Thyroid gland (tissue), 4 donors: Measurements from ENCODE around the gene DALRD3. TPM values are rescaled to one million over a fixed set of nuclear protein-coding genes. Genes with fewer than 3 reads are reported as not detected.

Experiments
- DNase-seq, 2 donors: peaks; one replicate each; pipeline ENCODE4 v3.0.0-alpha.2; 2019
- H3K27ac ChIP-seq, 3 donors: fragments of 200-600 bp; sonication (generic); 1 replicate in 2 of 3; 2 replicates in 1 of 3; pipeline ENCODE4 v1.5.1; 2016 to 2019; ENCODE audit warnings: mild to moderate bottlenecking in 1 of 3, moderate library complexity in 1 of 3
- H3K27me3 ChIP-seq: fragments of 200-600 bp; sonication (generic); one replicate; pipeline ENCODE4 v1.5.1; 2019
- H3K36me3 ChIP-seq, 2 donors: fragments of 200-600 bp; sonication (generic); one replicate each; pipeline ENCODE4 v1.5.1; 2016 to 2019
- H3K4me1 ChIP-seq, 2 donors: fragments of 200-600 bp; sonication (generic); one replicate each; pipeline ENCODE4 v1.5.1; 2017 to 2019
- H3K4me3 ChIP-seq, 3 donors: fragments of 200-600 bp; sonication (generic); replicated peaks in 1 of 3; 1 replicate in 2 of 3; 2 replicates in 1 of 3; pipeline ENCODE4 v1.5.1; 2016; ENCODE audit warnings: mild to moderate bottlenecking in 1 of 3
- H3K9me3 ChIP-seq: fragments of 200-600 bp; sonication (generic); one replicate; pipeline ENCODE4 v1.5.1; 2017
- CTCF ChIP-seq, 6 experiments: fragments of 200-600 bp in 3 of 6; fragments of 450-650 bp in 3 of 6; sonication (generic) in 3 of 6; IDR thresholded peaks; one replicate each; pipeline ENCODE4 v1.5.1; 2016 to 2019; ENCODE audit warnings: antibody characterized with exemption in 6 of 6, mild to moderate bottlenecking in 2 of 6, inconsistent platforms in 1 of 6, moderate library complexity in 1 of 6
- POLR2A ChIP-seq, 2 donors: fragments of 450-650 bp; IDR thresholded peaks; one replicate each; pipeline ENCODE4 v1.6.1; 2017; ENCODE audit warnings: antibody characterized with exemption in 2 of 2, mild to moderate bottlenecking in 2 of 2, moderate library complexity in 1 of 2
- WGBS, 2 donors: methylation state at CpG; one replicate each; pipeline ENCODE4 v1.1.5; 2017; 5-methylcytosine and 5-hydroxymethylcytosine counted together
- intact Hi-C: fragments of 100-400 bp; cut with DNase I; formaldehyde crosslinking; loops from one replicate; pipeline ENCODE4 v1.15.1; 2023
- total RNA-seq, 4 donors: library from RNA; depleted of rRNA; stranded (reverse); fragments of >200 nt; gene quantifications; one replicate each; pipeline ENCODE4 v1.2.3, GENCODE V29; 2016

DALRD3 gene
- total RNA-seq, 4 donors from 2014 or later, result 43.1 to 91.4 (median 60.0) TPM

- no peak for DNase-seq
- intact Hi-C loops, result no loop called here
Observed at GRCh38 chr3:49053543-49053942, 35.2 kb upstream of the DALRD3 start.

DNA sequence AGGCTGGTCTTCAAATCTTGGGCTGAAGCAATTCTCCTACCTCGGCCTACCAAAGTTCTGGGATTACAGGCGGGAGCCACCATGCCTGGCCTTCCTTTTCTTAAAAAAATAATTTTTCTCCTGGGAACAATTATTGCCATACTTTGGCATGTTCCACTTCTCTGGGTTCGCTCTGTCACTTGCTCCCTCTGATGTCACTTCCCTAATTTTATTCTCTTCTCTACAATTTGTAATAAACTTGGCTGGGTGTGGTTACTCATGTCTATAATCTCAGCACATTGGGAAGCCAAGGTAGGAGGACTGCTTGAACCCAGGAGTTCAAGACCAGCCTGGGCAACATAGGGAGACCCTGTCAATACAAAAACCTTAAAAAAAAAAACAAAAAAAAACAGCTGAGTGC is 16.9 kb upstream of the DALRD3 start:
- Histone ChIP-seq H3K36me3 (peaks cover 30 to 44% of the 10 kb centered on the region in 2 donors), H3K4me1 (no peaks in the 10 kb centered on the region), H3K27ac (no peak overlapping the region), H3K27me3 (no peaks in the 10 kb centered on the region), H3K9me3 (no peaks in the 10 kb centered on the region), H3K4me3 (no peak overlapping the region)
- TF ChIP-seq CTCF (IDR thresholded peaks at IDR 0.05) (no peak), POLR2A (IDR thresholded peaks at IDR 0.05) (no peak)
- DNase-seq, result no peak
- 98% methylated on average over 3 of the region's 3 CpGs for WGBS, 2 donors
- intact Hi-C loops, result no loop called here

More at GRCh38 chr3:49053543-49053942, 35.2 kb upstream of the DALRD3 start:
- Histone ChIP-seq H3K36me3 (peaks cover 33 to 37% of the 10 kb centered on the region in 2 donors), H3K27ac (no peak overlapping the region), H3K9me3 (no peaks in the 10 kb centered on the region), H3K4me1 (no peaks in the 10 kb centered on the region), H3K27me3 (no peaks in the 10 kb centered on the region), H3K4me3 (no peak overlapping the region)
- no peak for TF ChIP-seq CTCF (IDR thresholded peaks at IDR 0.05)
- TF ChIP-seq POLR2A (IDR thresholded peaks at IDR 0.05), result no peak
- WGBS, 2 donors, result 95 to 100% methylated on average over 1 of the region's 1 CpG

DNA sequence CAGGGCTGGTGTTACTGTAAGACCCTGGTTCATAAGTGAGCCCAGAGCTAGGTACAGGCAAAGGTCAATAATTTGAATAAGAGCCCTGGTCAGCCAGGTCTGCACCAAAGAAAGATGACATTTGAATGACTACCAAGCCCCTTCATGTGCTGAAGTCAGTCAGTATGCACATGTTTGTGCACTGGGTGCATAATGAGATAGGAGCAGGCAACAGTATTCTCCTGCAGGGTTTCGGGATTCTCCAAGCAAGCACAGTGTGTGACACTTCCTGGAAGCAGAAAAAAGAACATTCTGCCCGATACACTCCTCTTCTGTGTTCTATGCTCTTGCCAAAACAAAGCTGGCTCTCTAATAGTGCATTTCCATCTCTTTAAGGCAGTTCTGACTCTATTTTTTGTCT is 16.3 kb upstream of the DALRD3 start:
- Histone ChIP-seq H3K27me3 (no peaks in the 10 kb centered on the region), H3K27ac (no peak overlapping the region), H3K36me3 (peaks cover 34 to 44% of the 10 kb centered on the region in 2 donors), H3K9me3 (no peaks in the 10 kb centered on the region), H3K4me1 (peaks cover 0 to 3% of the 10 kb centered on the region in 2 donors), H3K4me3 (no peak overlapping the region)
- TF ChIP-seq CTCF (IDR thresholded peaks at IDR 0.05) (no peak), POLR2A (IDR thresholded peaks at IDR 0.05) (no peak)
- 83 to 91% methylated on average over 2 of the region's 2 CpGs for WGBS, 2 donors
- intact Hi-C loops, result no loop called here
- DNase-seq, result no peak

- Histone ChIP-seq H3K36me3 (peaks cover 34 to 44% of the 10 kb centered on the region in 2 donors), H3K27me3 (no peaks in the 10 kb centered on the region), H3K9me3 (no peaks in the 10 kb centered on the region), H3K4me1 (peaks cover 9 to 17% of the 10 kb centered on the region in 2 donors), H3K4me3 (no peak overlapping the region), H3K27ac (no peak overlapping the region)
- TF ChIP-seq CTCF (IDR thresholded peaks at IDR 0.05), result no peak
- TF ChIP-seq POLR2A (IDR thresholded peaks at IDR 0.05), result no peak
- intact Hi-C loops, result no loop called here
- 85 to 87% methylated on average over 6 of the region's 6 CpGs for WGBS, 2 donors
- DNase-seq, result no peak
Observed at GRCh38 chr3:49032646-49033304, 14.4 kb upstream of the DALRD3 start.

GRCh38 chr3:49030321-49030720 is 11.9 kb upstream of the DALRD3 start:
- DNase-seq, result no peak
- 94% methylated on average over 6 of the region's 6 CpGs for WGBS, 2 donors
- no peak overlapping the region for H3K27ac ChIP-seq

More at GRCh38 chr3:49030321-49030720, 11.9 kb upstream of the DALRD3 start:
- no peaks in the 10 kb centered on the region for H3K9me3 ChIP-seq
- H3K27me3 ChIP-seq, result no peaks in the 10 kb centered on the region
- no peak overlapping the region for H3K4me3 ChIP-seq
- peaks cover 43 to 47% of the 10 kb centered on the region in 2 donors for H3K36me3 ChIP-seq
- no peak for TF ChIP-seq CTCF (IDR thresholded peaks at IDR 0.05)
- no peak for TF ChIP-seq POLR2A (IDR thresholded peaks at IDR 0.05)
- H3K4me1 ChIP-seq, result peaks cover 9 to 17% of the 10 kb centered on the region in 2 donors
- intact Hi-C loops, result no loop called here
